Sigmoid colon (tissue), 7 donors: ENCODE measurements around the gene MXD4. TPM values are rescaled to one million over a fixed set of nuclear protein-coding genes. Genes with fewer than 3 reads are reported as not detected.

ENCODE experiments used
- DNase-seq: peaks from one replicate; pipeline ENCODE4 v3.0.0-alpha.2; 2019
- H3K27ac ChIP-seq, 4 donors: fragments of 200-600 bp; sonication (generic); one replicate each; pipeline ENCODE4 v1.5.1; 2016 to 2019; ENCODE audit warnings: mild to moderate bottlenecking in 1 of 4
- H3K27me3 ChIP-seq, 3 donors: fragments of 200-600 bp; sonication (generic); one replicate each; pipeline ENCODE4 v1.5.1; 2019; ENCODE audit warnings: mild to moderate bottlenecking in 1 of 3
- H3K36me3 ChIP-seq, 4 donors: fragments of 200-600 bp; sonication (generic); one replicate each; pipeline ENCODE4 v1.5.1; 2016 to 2019
- H3K4me1 ChIP-seq, 4 donors: fragments of 200-600 bp; sonication (generic); one replicate each; pipeline ENCODE4 v1.5.1; 2017 to 2019
- H3K4me3 ChIP-seq, 4 donors: fragments of 200-600 bp; sonication (generic); one replicate each; pipeline ENCODE4 v1.5.1; 2017 to 2019; ENCODE audit warnings: mild to moderate bottlenecking in 2 of 4, moderate library complexity in 1 of 4
- H3K9me3 ChIP-seq, 4 donors: fragments of 200-600 bp in 3 of 4; sonication (generic) in 3 of 4; one replicate each; pipeline versions ENCODE4 v1.5.1 to v1.6.1; 2013 to 2019
- EP300 ChIP-seq, 4 donors: sonication (generic); formaldehyde crosslinking; IDR thresholded peaks; one replicate each; pipeline ENCODE4 v1.6.1; 2017; ENCODE audit warnings: antibody characterized with exemption in 4 of 4
- POLR2A ChIP-seq, 2 donors: fragments of 450-650 bp; IDR thresholded peaks; one replicate each; pipeline ENCODE4 v1.6.1; 2016; ENCODE audit warnings: antibody characterized with exemption in 2 of 2, mild to moderate bottlenecking in 2 of 2, moderate library complexity in 2 of 2
- POLR2AphosphoS5 ChIP-seq, 4 donors: sonication (generic); formaldehyde crosslinking; IDR thresholded peaks; one replicate each; pipeline ENCODE4 v1.6.1; 2017; ENCODE audit warnings: antibody characterized with exemption in 4 of 4
- whole genome bisulfite sequencing, 2 donors: extraction: QIAGEN DNeasy Blood & Tissue Kit; methylation state at CpG; one replicate each; pipeline ENCODE4 v1.1.7; 2013; 5-methylcytosine and 5-hydroxymethylcytosine counted together
- intact Hi-C: fragments of 100-400 bp; cut with DNase I; formaldehyde crosslinking; loops from one replicate; pipeline ENCODE4 v1.15.1; 2023
- polyA plus RNA-seq, 3 donors: library from polyadenylated mRNA; stranded (reverse); fragments of 200-250 nt; gene quantifications; one replicate each; pipeline ENCODE4 v1.2.3, GENCODE V29; 2013
- total RNA-seq, 4 donors: library from RNA; depleted of rRNA; stranded (reverse); fragments of >200 nt; gene quantifications; one replicate each; pipeline ENCODE4 v1.1.0, GENCODE V29; 2016
- TF ChIP-seq, protein P1 (sequence below), 4 experiments: fragments of 450-650 bp in 3 of 4; fragments of 200-600 bp in 1 of 4; IDR thresholded peaks; one replicate each; pipeline ENCODE4 v1.5.1; 2016 to 2019; ENCODE audit warnings: antibody characterized with exemption in 4 of 4, mild to moderate bottlenecking in 3 of 4, moderate library complexity in 2 of 4
- donor health status: healthy with polysubstance abuse.
- donor health status: Bipolar disorder and iron deficiency.
- donor health status: healthy.

The MXD4 gene
- total and polyA plus RNA-seq, 7 donors = 25.0 to 62.0 (median 36.4) TPM

DNA sequence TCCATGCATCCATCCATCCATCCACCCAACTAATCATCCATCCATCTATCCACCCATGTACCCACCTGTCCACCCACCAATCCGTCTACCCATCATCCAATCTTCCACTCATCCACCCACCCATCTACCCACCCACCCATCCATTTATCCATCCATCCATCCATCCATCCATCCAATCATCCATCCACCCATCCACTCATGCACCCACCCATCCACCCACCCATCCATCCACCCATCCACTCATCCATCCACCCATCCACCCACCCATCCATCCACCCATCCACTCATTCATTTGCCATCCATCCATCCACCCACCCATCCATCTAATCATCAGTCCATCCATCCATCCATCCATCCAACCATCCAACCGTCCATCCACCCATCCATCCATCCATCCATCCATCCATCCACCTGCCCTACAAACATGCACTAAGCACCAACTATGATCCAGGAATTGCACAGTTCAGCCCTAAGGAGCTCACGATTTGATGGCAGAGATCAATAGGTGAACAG lies 21.3 kb upstream of the MXD4 start:
- H3K36me3 ChIP-seq = no peaks in the 10 kb centered on the region
- TF ChIP-seq, protein P1, sequence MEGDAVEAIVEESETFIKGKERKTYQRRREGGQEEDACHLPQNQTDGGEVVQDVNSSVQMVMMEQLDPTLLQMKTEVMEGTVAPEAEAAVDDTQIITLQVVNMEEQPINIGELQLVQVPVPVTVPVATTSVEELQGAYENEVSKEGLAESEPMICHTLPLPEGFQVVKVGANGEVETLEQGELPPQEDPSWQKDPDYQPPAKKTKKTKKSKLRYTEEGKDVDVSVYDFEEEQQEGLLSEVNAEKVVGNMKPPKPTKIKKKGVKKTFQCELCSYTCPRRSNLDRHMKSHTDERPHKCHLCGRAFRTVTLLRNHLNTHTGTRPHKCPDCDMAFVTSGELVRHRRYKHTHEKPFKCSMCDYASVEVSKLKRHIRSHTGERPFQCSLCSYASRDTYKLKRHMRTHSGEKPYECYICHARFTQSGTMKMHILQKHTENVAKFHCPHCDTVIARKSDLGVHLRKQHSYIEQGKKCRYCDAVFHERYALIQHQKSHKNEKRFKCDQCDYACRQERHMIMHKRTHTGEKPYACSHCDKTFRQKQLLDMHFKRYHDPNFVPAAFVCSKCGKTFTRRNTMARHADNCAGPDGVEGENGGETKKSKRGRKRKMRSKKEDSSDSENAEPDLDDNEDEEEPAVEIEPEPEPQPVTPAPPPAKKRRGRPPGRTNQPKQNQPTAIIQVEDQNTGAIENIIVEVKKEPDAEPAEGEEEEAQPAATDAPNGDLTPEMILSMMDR (IDR thresholded peaks at IDR 0.05) = no peak
- TF ChIP-seq EP300 (IDR thresholded peaks at IDR 0.05) (no peak), POLR2AphosphoS5 (IDR thresholded peaks at IDR 0.05) (no peak), POLR2A (IDR thresholded peaks at IDR 0.05) (no peak)
- H3K27ac ChIP-seq = no peak overlapping the region
- 93 to 94% methylated on average over 3 of the region's 3 CpGs for WGBS, 2 donors
- no peak overlapping the region for H3K4me3 ChIP-seq
- peak; percentile 13 for DNase-seq
- no peaks in the 10 kb centered on the region for H3K9me3 ChIP-seq
- intact Hi-C loops = no loop called here
- H3K4me1 ChIP-seq = no peaks in the 10 kb centered on the region
- H3K27me3 ChIP-seq = no peaks in the 10 kb centered on the region

DNA sequence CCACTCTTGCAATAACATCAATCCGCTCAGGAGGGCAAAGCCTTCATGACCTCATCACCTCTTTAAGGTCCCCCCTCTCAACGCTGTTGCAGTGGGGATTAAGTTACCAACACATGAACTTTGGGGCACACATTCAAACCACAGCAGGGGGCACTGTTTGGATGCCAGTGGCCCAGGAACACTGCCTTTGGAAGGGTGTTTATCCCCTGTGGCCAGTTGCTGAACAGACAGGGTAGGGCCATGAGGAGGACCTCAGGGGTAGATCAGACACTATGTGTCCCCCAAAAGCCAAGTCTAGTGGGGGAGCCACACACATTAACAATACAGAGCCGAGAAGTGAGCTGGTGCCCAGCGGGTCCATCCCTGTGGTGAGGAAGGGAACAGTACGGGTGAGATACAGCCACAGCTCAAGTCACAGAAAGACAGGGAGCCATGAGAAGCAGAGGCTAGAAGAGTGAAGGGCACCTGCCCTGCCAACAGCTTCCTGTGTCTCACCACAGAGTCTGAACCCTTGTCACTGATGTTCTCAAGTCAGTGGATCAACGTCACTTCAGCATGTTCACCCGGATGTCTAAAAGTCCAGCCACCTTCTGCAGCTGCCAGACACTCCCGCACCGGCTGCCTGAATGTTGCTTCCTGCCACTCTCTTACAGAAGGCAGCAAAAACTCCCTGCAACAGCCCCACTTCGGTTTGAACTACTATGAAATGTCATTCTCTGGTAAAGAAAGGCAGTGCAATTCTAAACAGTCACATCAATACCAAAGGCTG lies 19.9 kb upstream of the MXD4 start:
- H3K4me1 ChIP-seq = no peaks in the 10 kb centered on the region
- WGBS, 2 donors = 46 to 67% methylated on average over 10 of the region's 10 CpGs
- TF ChIP-seq EP300 (IDR thresholded peaks at IDR 0.05) (no peak), POLR2A (IDR thresholded peaks at IDR 0.05) (no peak)
- intact Hi-C loops = no loop called here
- no peak overlapping the region for H3K27ac ChIP-seq
- no peak overlapping the region for H3K4me3 ChIP-seq
- no peaks in the 10 kb centered on the region for H3K36me3 ChIP-seq
- DNase-seq = no peak
- H3K27me3 ChIP-seq = no peaks in the 10 kb centered on the region
- H3K9me3 ChIP-seq = no peaks in the 10 kb centered on the region

GRCh38 chr4:2280531-2281300 lies 18.8 kb upstream of the MXD4 start:
- intact Hi-C loops = no loop called here
- no peak for TF ChIP-seq POLR2A (IDR thresholded peaks at IDR 0.05)
- TF ChIP-seq, protein P1 (IDR thresholded peaks at IDR 0.05) = no peak
- no peak for TF ChIP-seq POLR2AphosphoS5 (IDR thresholded peaks at IDR 0.05)
- no peak for TF ChIP-seq EP300 (IDR thresholded peaks at IDR 0.05)

DNA sequence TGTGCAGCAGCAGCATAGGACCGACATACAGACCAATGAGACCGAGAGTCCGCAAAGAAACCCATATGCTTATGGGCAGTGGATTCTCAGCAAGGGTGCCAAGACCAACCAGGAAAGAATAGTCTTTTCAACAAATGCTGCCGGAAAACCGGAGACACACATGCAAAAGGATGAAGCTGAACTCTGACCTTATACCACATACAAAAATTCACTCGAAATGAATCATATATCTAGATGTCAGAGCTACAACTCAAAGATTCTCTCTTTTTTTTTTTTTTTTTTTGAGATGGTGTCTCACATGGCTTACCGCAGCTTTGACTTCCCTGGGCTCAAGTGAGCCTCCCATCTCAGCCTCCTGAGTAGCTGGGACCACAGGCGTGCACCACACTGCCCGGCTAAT lies 16.0 kb upstream of the MXD4 start:
- Histone ChIP-seq H3K27ac (no peak overlapping the region), H3K27me3 (no peaks in the 10 kb centered on the region), H3K4me3 (no peak overlapping the region), H3K9me3 (no peaks in the 10 kb centered on the region), H3K4me1 (no peaks in the 10 kb centered on the region), H3K36me3 (no peaks in the 10 kb centered on the region)
- 95 to 97% methylated on average over 9 of the region's 9 CpGs for WGBS, 2 donors
- intact Hi-C loops = no loop called here
- no peak for TF ChIP-seq EP300 (IDR thresholded peaks at IDR 0.05)
- DNase-seq = no peak

More at GRCh38 chr4:2280531-2281300, 18.8 kb upstream of the MXD4 start:
- Histone ChIP-seq H3K36me3 (no peaks in the 10 kb centered on the region), H3K4me1 (no peaks in the 10 kb centered on the region), H3K9me3 (no peaks in the 10 kb centered on the region), H3K27ac (no peak overlapping the region), H3K27me3 (no peaks in the 10 kb centered on the region), H3K4me3 (no peak overlapping the region)
- no peak for DNase-seq
- WGBS, 2 donors = 74 to 89% methylated on average over 13 of the region's 13 CpGs

DNA sequence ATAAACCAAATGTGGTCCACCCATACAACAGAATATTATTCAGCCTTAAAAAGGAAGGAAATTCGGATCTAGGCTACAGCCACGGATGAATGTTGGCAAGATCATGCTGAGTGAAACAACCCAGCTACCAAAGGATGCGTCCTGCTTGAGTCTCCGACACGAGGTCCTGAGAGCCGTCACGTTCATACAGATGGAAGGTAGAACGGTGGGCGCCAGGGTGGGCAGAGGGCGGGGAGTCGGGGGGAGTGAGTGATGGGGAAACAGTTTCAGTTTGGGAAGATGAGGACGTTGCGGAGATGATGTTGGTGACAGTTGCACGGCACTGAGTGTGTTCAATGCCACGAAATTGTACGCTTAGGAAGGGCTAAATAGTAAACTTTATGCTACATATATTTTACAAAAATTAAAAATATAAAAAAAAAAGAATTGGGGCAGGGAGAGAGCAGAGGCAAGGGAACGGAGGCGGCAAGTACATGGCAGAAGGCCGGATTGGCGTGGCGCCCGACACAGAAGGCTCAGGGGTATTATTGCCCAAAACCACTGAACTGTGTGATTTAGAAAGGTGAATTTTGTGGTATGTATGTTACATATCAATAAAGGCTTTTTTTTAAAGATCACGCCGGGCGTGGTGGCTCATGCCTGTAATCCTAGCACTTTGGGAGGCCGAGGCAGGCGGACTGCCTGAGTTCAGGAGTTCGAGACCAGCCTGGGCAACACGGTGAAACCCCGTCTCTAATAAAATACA lies 14.8 kb upstream of the MXD4 start:
- DNase-seq = peak; percentile 50
- Histone ChIP-seq H3K27me3 (no peaks in the 10 kb centered on the region), H3K9me3 (no peaks in the 10 kb centered on the region), H3K4me3 (no peak overlapping the region), H3K36me3 (no peaks in the 10 kb centered on the region), H3K27ac (no peak overlapping the region), H3K4me1 (no peaks in the 10 kb centered on the region)
- WGBS, 2 donors = 93 to 95% methylated on average over 30 of the region's 30 CpGs
- intact Hi-C loops = no loop called here
- TF ChIP-seq POLR2AphosphoS5 (IDR thresholded peaks at IDR 0.05) (no peak), EP300 (IDR thresholded peaks at IDR 0.05) (no peak), POLR2A (IDR thresholded peaks at IDR 0.05) (no peak)
- TF ChIP-seq, protein P1 (IDR thresholded peaks at IDR 0.05) = no peak
